KMS-11 (cell line): ENCODE results near the gene YBEY.

Source experiments
- H2AFZ ChIP-seq: fragments of 200-600 bp; sonication (generic); 2 replicates; pipeline ENCODE4 v1.6.1; 2016; ENCODE audit warnings: antibody characterized with exemption, mixed run types, low read depth
- H3K27ac ChIP-seq: fragments of 200-600 bp; sonication (generic); 2 replicates; pipeline ENCODE4 v1.6.1; 2016; ENCODE audit warnings: mild to moderate bottlenecking, mixed run types
- H3K27me3 ChIP-seq: fragments of 200-600 bp; sonication (generic); 2 replicates; pipeline ENCODE4 v1.6.1; 2017; ENCODE audit warnings: mild to moderate bottlenecking, low read depth, mixed run types, moderate library complexity; ENCODE audit not compliant: insufficient read depth
- H3K36me3 ChIP-seq: fragments of 200-600 bp; sonication (generic); 2 replicates; pipeline ENCODE4 v1.6.1; 2017; ENCODE audit warnings: mild to moderate bottlenecking, mixed run types; ENCODE audit not compliant: insufficient read depth
- H3K4me1 ChIP-seq: fragments of 200-600 bp; sonication (generic); 2 replicates; pipeline ENCODE4 v1.6.1; 2016; ENCODE audit warnings: mild to moderate bottlenecking, low read depth, mixed run types; ENCODE audit not compliant: poor library complexity, severe bottlenecking
- H3K4me2 ChIP-seq: fragments of 200-600 bp; sonication (generic); 2 replicates; pipeline ENCODE4 v1.7.0; 2016; ENCODE audit warnings: mild to moderate bottlenecking, mixed run types
- H3K4me3 ChIP-seq: fragments of 200-600 bp; sonication (generic); IDR thresholded peaks from 2 replicates; pipeline ENCODE4 v1.6.1; 2017; ENCODE audit warnings: low read depth, low read length, mixed read lengths; ENCODE audit not compliant: insufficient read depth
- H3K79me2 ChIP-seq: fragments of 200-600 bp; sonication (generic); 2 replicates; pipeline ENCODE4 v1.6.1; 2016; ENCODE audit warnings: low read depth, mixed run types; ENCODE audit not compliant: insufficient read depth
- H3K9ac ChIP-seq: fragments of 200-600 bp; sonication (generic); 2 replicates; pipeline ENCODE4 v1.6.1; 2016; ENCODE audit warnings: mild to moderate bottlenecking, mixed run types
- H4K20me1 ChIP-seq: fragments of 200-600 bp; sonication (generic); 2 replicates; pipeline ENCODE4 v1.6.1; 2016; ENCODE audit warnings: mild to moderate bottlenecking, mixed run types; ENCODE audit not compliant: insufficient read depth
- CTCF ChIP-seq: fragments of 200-600 bp; sonication (generic); conservative IDR thresholded peaks from 2 replicates; pipeline ENCODE4 v1.6.1; 2017; ENCODE audit warnings: low read depth, mild to moderate bottlenecking, antibody characterized with exemption, low read length, moderate library complexity, mixed read lengths

Gene YBEY

GRCh38 chr21:46289655-46290179, 3.6 kb downstream of the YBEY start:
- H3K79me2 ChIP-seq = peaks cover 21% of the 10 kb centered on the region
- no peak overlapping the region for H3K27ac ChIP-seq
- no peaks in the 10 kb centered on the region for H3K27me3 ChIP-seq
- no peak overlapping the region for H2AFZ ChIP-seq
- H3K4me3 ChIP-seq = no peak overlapping the region
- H3K4me1 ChIP-seq = peaks cover 32% of the 10 kb centered on the region
- no peaks in the 10 kb centered on the region for H3K36me3 ChIP-seq
- no peak for TF ChIP-seq CTCF
- no peaks in the 10 kb centered on the region for H4K20me1 ChIP-seq
- H3K4me2 ChIP-seq = peak overlapping the region; percentile 36; the same call in 1 of the 2 replicates
- no peak overlapping the region for H3K9ac ChIP-seq

GRCh38 chr21:46291561-46291960, 5.4 kb downstream of the YBEY start:
- H3K27me3 ChIP-seq = no peaks in the 10 kb centered on the region
- no peaks in the 10 kb centered on the region for H4K20me1 ChIP-seq
- H3K9ac ChIP-seq = no peak overlapping the region
- H3K4me1 ChIP-seq = peaks cover 28% of the 10 kb centered on the region
- TF ChIP-seq CTCF = no peak
- no peak overlapping the region for H3K4me2 ChIP-seq
- H2AFZ ChIP-seq = no peak overlapping the region
- no peak overlapping the region for H3K4me3 ChIP-seq
- H3K36me3 ChIP-seq = no peaks in the 10 kb centered on the region
- no peak overlapping the region for H3K27ac ChIP-seq
- peaks cover 10% of the 10 kb centered on the region; the same call in 1 of the 2 replicates for H3K79me2 ChIP-seq

- no peak for TF ChIP-seq CTCF
- Histone ChIP-seq H3K36me3 (no peaks in the 10 kb centered on the region), H3K4me1 (peaks cover 5% of the 10 kb centered on the region), H3K27ac (no peak overlapping the region), H3K4me2 (no peak overlapping the region), H3K4me3 (no peak overlapping the region), H3K9ac (no peak overlapping the region), H3K79me2 (no peaks in the 10 kb centered on the region), H4K20me1 (no peaks in the 10 kb centered on the region), H3K27me3 (no peaks in the 10 kb centered on the region), H2AFZ (no peak overlapping the region)
Observed at GRCh38 chr21:46294647-46295176, 8.6 kb downstream of the YBEY start.

DNA sequence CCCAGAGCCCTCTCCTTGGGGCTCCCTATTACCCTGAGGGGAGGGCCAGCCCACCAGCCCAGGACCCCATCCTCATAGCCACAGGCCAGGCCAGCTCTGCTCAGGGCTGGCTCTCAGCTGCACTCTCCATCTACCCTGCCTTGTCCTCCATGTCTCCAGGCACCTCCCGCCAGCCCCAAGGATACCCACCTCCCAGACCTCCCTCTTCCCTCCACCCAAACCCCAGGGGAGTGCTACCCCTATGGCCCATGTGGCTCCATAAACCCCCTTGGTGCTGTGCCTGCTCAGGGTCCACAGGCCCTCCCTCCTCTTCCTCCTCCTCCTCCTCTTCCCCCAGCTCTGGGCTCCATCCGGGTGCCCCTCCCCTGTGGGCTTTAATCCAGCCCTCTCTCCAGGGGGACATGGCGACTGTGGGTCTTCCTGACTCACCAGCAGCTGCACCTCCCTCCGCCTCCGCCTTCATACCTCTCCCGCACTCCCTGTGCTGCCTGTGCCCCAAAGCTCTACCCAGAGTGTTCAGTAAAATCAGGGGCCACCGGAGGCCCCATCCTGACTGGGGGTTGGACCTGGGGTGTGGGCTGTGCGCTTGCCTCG, 9.1 kb downstream of the YBEY start:
- Histone ChIP-seq H2AFZ (no peak overlapping the region), H3K9ac (no peak overlapping the region), H3K27ac (no peak overlapping the region)

More for the DNA sequence above, 9.1 kb downstream of the YBEY start:
- no peak for TF ChIP-seq CTCF
- Histone ChIP-seq H3K27me3 (no peaks in the 10 kb centered on the region), H4K20me1 (no peaks in the 10 kb centered on the region), H3K4me3 (no peak overlapping the region), H3K4me1 (no peaks in the 10 kb centered on the region), H3K4me2 (no peak overlapping the region), H3K36me3 (no peaks in the 10 kb centered on the region), H3K79me2 (no peaks in the 10 kb centered on the region)
